OCI-LY7 (cell line): ENCODE results near the gene AFG1L. TPM values are rescaled to one million over a fixed set of nuclear protein-coding genes. Genes with fewer than 3 reads are reported as not detected.

ENCODE experiments used
- BruUV-seq: library from RNA; stranded (reverse); fragments of 400-500 nt; replicated peaks from 2 replicates; lab custom pipeline; 2021; lab: Mats Ljungman, UMichigan
- CTCF ChIA-PET: fragments of 300-600 bp; sonication (Branson Sonifier 250); formaldehyde crosslinking; loops from one replicate; lab custom pipeline; 2022; ENCODE audit warnings: antibody characterized with exemption; ENCODE audit not compliant: unreplicated experiment; lab: Charles Lee
- POLR2A ChIA-PET: fragments of 300-600 bp; sonication (Branson Sonifier 250); formaldehyde crosslinking; loops from one replicate; lab custom pipeline; 2022; ENCODE audit warnings: antibody characterized with exemption; lab: Charles Lee
- DNase-seq: peaks from one replicate; pipeline ENCODE4 v3.0.0-alpha.2; 2015; ENCODE audit warnings: low spot score
- H2AFZ ChIP-seq: fragments of 200-600 bp; sonication (generic), shearing (Covaris generic); 2 replicates; pipeline ENCODE4 v1.6.1; 2014; ENCODE audit warnings: mild to moderate bottlenecking, antibody characterized with exemption, low read length, moderate library complexity
- H3K27ac ChIP-seq: fragments of 200-600 bp; sonication (generic); 2 replicates; pipeline ENCODE4 v1.5.1; 2014; ENCODE audit warnings: mixed run types, low read depth, mild to moderate bottlenecking, moderate library complexity, low read length, inconsistent platforms; ENCODE audit not compliant: poor library complexity, severe bottlenecking
- H3K36me3 ChIP-seq: fragments of 200-600 bp; sonication (generic); 2 replicates; pipeline ENCODE4 v1.6.1; 2014; ENCODE audit warnings: mild to moderate bottlenecking, antibody characterized with exemption, low read length, moderate library complexity, mixed read lengths; ENCODE audit not compliant: insufficient read depth
- H3K4me1 ChIP-seq: fragments of 200-600 bp; sonication (generic); 2 replicates; pipeline ENCODE4 v1.5.1; 2014; ENCODE audit warnings: mild to moderate bottlenecking, low read length; ENCODE audit not compliant: insufficient read depth, poor library complexity, severe bottlenecking
- H3K4me2 ChIP-seq: fragments of 200-600 bp; sonication (generic); 2 replicates; pipeline ENCODE4 v1.6.1; 2014; ENCODE audit warnings: mild to moderate bottlenecking, low read length
- H3K4me3 ChIP-seq: fragments of 200-600 bp; sonication (generic); 2 replicates; pipeline ENCODE4 v1.5.1; 2014; ENCODE audit warnings: mild to moderate bottlenecking, low read depth, low read length; ENCODE audit not compliant: poor library complexity, severe bottlenecking
- H3K79me2 ChIP-seq: fragments of 200-600 bp; sonication (generic); 2 replicates; pipeline ENCODE4 v1.6.1; 2016; ENCODE audit warnings: low read depth, mild to moderate bottlenecking, low read length, moderate library complexity, mixed read lengths; ENCODE audit not compliant: insufficient read depth
- H3K9me2 ChIP-seq: fragments of 200-600 bp; sonication (generic); 2 replicates; pipeline ENCODE4 v1.6.1; 2016; ENCODE audit warnings: mild to moderate bottlenecking, low read length, mixed read lengths; ENCODE audit not compliant: insufficient read depth
- H3K9me3 ChIP-seq: fragments of 200-600 bp; sonication (generic); 2 replicates; pipeline ENCODE4 v1.6.1; 2014; ENCODE audit warnings: mild to moderate bottlenecking, mixed run types, low read length, mixed read lengths
- H4K20me1 ChIP-seq: fragments of 200-600 bp; sonication (generic); 2 replicates; pipeline ENCODE4 v1.6.1; 2014; ENCODE audit warnings: mild to moderate bottlenecking, antibody characterized with exemption, low read length, moderate library complexity, mixed read lengths; ENCODE audit not compliant: insufficient read depth
- CTCF ChIP-seq: fragments of 200-600 bp; sonication (generic); conservative IDR thresholded peaks from 2 replicates; pipeline ENCODE4 v1.5.1; 2014; ENCODE audit warnings: mild to moderate bottlenecking, antibody characterized with exemption, low read length, moderate library complexity, mixed read lengths
- EZH2phosphoT487 ChIP-seq: fragments of 200-600 bp; sonication (generic); IDR thresholded peaks from 2 replicates; pipeline ENCODE4 v1.6.1; 2018; ENCODE audit warnings: low read depth, borderline replicate concordance, mild to moderate bottlenecking, mixed run types, antibody characterized with exemption, low read length, moderate library complexity, mixed read lengths
- intact Hi-C: fragments of 100-400 bp; cut with micrococcal nuclease; formaldehyde crosslinking; loops from one replicate; pipeline ENCODE4 v1.10.0; 2022; ENCODE audit not compliant: unreplicated experiment
- total RNA-seq, 2 experiments: library from RNA; depleted of rRNA in 1 of 2; stranded (reverse); fragments of >200 nt in 1 of 2; shearing (Covaris generic) in 1 of 2; gene quantifications; 2 replicates each; pipeline ENCODE4 v1.2.3, GENCODE V29; 2014 to 2022

Gene AFG1L
- total RNA-seq, 2 experiments from 2014 or later = 8.9 to 9.0 TPM

- Histone ChIP-seq H3K4me3 (no peak overlapping the region), H3K4me2 (no peak overlapping the region), H4K20me1 (no peaks in the 10 kb centered on the region), H3K27ac (no peak overlapping the region), H3K4me1 (no peaks in the 10 kb centered on the region), H3K79me2 (no peaks in the 10 kb centered on the region), H2AFZ (no peak overlapping the region), H3K9me2 (no peaks in the 10 kb centered on the region), H3K36me3 (no peaks in the 10 kb centered on the region), H3K9me3 (no peaks in the 10 kb centered on the region)
- CTCF ChIA-PET = no interaction called here
- DNase-seq = no peak
- POLR2A ChIA-PET = no interaction called here
- intact Hi-C loops = no loop called here
- no peak for TF ChIP-seq EZH2phosphoT487
- no peak for TF ChIP-seq CTCF
- no TSS peak for BruUV-seq
These were observed 212.5 kb downstream of the AFG1L start for GRCh38 chr6:108507316-108507715.

- Histone ChIP-seq H4K20me1 (no peaks in the 10 kb centered on the region), H2AFZ (no peak overlapping the region), H3K9me2 (no peaks in the 10 kb centered on the region), H3K27ac (no peak overlapping the region), H3K4me2 (no peak overlapping the region), H3K79me2 (no peaks in the 10 kb centered on the region), H3K36me3 (no peaks in the 10 kb centered on the region), H3K9me3 (no peaks in the 10 kb centered on the region), H3K4me1 (no peaks in the 10 kb centered on the region), H3K4me3 (no peak overlapping the region)
- intact Hi-C loops = no loop called here
- no peak for TF ChIP-seq EZH2phosphoT487
- no peak for TF ChIP-seq CTCF
- CTCF ChIA-PET = no interaction called here
- POLR2A ChIA-PET = no interaction called here
- BruUV-seq = no TSS peak
- DNase-seq = no peak
These were observed 215.8 kb downstream of the AFG1L start for GRCh38 chr6:108510461-108511319.
